ENCODE results near the gene SLC22A23.
A peak's percentile ranks its signal among the peaks of the same experiment; 100 is the strongest.

The SLC22A23 gene

DNA sequence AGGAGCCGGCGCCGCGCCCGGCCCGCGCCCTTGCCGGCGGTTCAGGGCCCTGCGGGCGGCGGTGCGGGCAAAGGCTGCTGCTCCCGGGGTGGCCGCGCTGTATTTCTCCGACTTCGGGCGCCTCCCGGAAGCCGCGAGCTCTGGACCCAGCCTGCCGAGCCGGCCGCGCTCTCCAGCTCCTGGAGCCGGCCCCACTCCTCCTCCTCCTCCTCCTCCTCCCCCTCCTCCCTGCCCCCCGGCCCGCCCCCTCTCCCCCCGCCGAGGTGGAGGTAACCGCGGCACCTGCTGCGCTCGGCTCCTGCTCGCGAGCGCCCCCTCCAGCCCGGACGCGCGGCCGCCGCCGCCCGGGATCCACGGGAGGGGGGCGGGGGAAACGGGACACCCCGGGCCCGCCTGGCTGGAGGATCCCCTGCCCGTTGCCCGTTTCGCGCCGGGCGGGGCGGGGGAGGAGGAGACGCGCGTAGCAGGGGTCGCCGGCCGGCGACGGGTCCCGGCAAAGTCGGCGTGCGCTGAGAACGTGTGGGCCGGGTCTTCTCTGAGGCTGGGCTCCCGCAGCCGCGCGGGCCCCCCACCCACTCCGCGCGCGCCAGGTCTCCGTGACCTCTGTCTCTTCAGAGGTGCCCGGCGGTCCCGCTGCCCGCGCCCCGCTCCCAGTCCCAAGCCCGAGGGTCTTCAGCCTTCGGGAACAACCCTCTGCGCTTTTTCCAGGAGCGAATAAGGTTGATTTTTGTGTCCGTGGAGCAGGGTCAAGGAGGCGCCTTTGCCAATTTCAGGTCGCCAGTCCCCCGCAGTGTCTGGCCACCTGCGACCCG lies at the start of gene SLC22A23:
TSS of gene SLC22A23 (minus strand) at position 153 of the 812 bp plus-strand sequence. CDS start 491 bp downstream, outside the sequence.
- H3K4me3 ChIP-seq = peak within 1 kb of the TSS; percentile 56
- DNase-seq (ENCODE audit: low spot score in 2 of 2) = peak; percentile 62 to 85
- in situ Hi-C loops (cut with MboI; ENCODE audit: low sequenced_read_pairs) = no loop called here
- no peaks in the 10 kb centered on the region for H3K36me3 ChIP-seq (replicated peaks)
- H3K4me1 ChIP-seq = peaks cover 20% of the 10 kb centered on the region
- no peaks in the 10 kb centered on the region for H3K27me3 ChIP-seq (ENCODE audit: low read depth)
- H3K9me3 ChIP-seq = no peaks in the 10 kb centered on the region

DNA sequence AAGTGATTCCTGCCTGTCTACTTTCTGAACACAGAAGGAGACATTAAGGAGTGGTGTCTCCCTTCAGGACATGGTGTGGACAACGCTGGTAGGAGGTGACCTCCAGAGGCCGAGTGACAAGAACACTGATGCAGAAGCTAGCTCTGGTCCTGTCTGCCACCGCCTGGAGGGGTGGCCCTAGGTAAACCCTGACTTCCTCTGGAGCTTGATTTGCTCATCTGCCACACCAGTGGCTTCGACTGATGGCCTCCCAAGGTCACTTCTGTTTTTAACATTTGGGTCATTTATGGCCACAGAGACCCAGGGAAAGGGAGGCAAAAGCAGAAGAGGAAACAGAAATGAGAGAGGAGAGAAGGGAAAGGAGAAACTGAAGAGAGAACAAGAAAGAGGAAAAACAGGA lies 49.4 kb upstream of the SLC22A23 start:
- no peak for DNase-seq (ENCODE audit: low spot score in 2 of 2)
- Histone ChIP-seq H3K27me3 (ENCODE audit: low read depth) (no peaks in the 10 kb centered on the region), H3K9me3 (no peaks in the 10 kb centered on the region), H3K4me3 (no peak overlapping the region), H3K36me3 (replicated peaks) (no peaks in the 10 kb centered on the region), H3K4me1 (peaks cover 16% of the 10 kb centered on the region)
- in situ Hi-C loops (cut with MboI; ENCODE audit: low sequenced_read_pairs) = no loop called here

DNA sequence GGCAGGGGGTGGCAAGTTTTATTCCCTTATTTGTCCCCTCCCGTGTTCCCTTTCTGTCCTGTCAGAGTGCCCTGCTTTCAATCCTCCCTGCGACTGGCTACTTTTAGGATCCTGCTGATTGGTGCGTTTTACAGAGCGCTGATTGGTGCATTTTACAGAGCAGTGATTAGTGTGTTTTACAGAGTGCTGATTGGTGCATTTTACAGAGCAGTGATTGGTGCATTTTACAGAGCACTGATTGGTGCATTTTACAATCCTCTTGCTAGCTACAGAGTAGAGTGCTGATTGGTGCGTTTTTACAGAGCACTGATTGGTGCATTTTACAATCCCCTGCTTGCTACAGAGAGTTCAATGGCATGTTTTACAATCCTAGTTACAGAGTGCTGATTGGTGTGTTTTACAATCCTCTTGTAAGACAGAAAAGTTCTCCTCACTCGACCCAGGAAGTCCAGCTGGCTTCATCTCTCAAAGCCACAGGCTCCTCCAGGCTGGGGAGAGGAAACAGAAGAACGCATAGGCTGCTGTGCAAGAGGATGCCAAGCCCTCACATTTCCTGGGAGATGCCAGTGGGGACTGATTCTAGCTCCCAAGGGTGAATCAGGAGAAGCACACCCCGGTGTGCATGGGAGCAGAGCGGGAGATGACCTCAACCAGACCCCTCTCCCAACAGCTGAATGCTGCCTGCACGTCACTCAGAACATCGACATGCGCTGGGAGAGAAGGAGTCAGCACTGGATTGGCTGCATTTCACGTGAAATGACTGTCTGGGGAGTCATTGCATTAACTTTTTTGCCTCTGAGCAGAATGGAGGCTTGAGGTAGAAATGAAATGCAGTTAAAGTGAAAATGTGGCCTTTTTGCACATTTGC lies 48.3 kb upstream of the SLC22A23 start:
- in situ Hi-C loops (cut with MboI; ENCODE audit: low sequenced_read_pairs) = no loop called here
- Histone ChIP-seq H3K27me3 (ENCODE audit: low read depth) (no peaks in the 10 kb centered on the region), H3K4me1 (peaks cover 25% of the 10 kb centered on the region), H3K9me3 (no peaks in the 10 kb centered on the region), H3K36me3 (replicated peaks) (no peaks in the 10 kb centered on the region), H3K4me3 (no peak overlapping the region)
- no peak for DNase-seq (ENCODE audit: low spot score in 2 of 2)

DNA sequence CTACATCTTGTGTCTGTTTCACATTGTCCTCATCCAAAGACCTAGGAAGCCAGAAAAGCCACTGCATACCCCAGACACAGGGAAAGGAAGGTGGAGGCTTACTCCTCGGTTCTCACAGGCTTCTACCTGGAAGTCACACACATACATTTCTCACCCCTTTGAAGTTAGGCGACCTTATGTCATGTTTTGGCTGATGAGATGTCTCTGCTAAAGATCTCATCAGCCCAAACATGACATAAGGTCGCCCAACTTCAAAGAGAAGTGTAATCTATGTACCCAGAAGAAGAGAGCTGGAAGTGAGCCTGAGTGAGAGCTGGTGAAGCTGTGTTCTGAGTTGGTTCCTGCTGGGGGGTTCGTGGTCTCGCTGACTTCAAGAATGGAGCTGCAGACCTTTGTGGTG lies 47.5 kb upstream of the SLC22A23 start:
- DNase-seq (ENCODE audit: low spot score in 2 of 2) = no peak
- Histone ChIP-seq H3K27me3 (ENCODE audit: low read depth) (no peaks in the 10 kb centered on the region), H3K4me3 (no peak overlapping the region), H3K4me1 (peaks cover 27% of the 10 kb centered on the region), H3K9me3 (no peaks in the 10 kb centered on the region), H3K36me3 (replicated peaks) (no peaks in the 10 kb centered on the region)
- in situ Hi-C loops (cut with MboI; ENCODE audit: low sequenced_read_pairs) = no loop called here

DNA sequence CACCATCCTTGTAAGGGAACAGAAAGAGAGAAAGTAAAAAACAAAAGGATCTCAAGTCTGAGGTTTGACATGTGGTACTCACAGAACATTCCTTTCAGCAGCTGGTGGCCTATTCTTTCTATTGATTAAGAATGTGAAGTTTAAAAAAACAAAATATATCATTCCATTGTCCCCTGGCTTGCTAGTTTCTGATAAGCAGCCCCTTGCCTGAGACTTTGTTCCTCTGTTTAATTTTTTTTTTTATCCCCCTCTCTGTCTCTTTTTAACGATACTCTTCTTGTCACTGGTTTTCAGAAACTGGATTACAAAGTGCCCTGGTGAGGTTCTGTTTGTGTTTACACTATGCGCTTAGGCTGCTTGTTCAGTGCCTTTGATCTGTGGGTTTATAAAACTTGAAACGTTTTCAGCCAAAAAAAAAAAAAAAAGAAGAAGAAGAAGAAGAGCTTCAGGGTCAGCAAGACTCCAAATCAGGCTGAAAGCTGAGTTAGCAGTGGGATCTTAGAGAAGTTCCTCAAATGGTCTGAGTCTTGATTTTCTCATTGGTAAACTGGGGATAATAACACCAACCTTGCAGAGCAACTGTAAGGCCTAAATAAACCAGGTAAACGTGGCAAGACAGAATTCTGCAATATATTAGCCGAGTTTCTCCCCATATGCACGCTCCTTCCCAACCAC lies 45.1 kb upstream of the SLC22A23 start:
- DNase-seq (ENCODE audit: low spot score in 2 of 2) = no peak
- Histone ChIP-seq H3K9me3 (no peaks in the 10 kb centered on the region), H3K36me3 (replicated peaks) (no peaks in the 10 kb centered on the region), H3K4me1 (peaks cover 27% of the 10 kb centered on the region), H3K27me3 (ENCODE audit: low read depth) (no peaks in the 10 kb centered on the region), H3K4me3 (no peak overlapping the region)
- in situ Hi-C loops (cut with MboI; ENCODE audit: low sequenced_read_pairs) = no loop called here

- Histone ChIP-seq H3K36me3 (replicated peaks) (no peaks in the 10 kb centered on the region), H3K9me3 (no peaks in the 10 kb centered on the region), H3K4me1 (peaks cover 25% of the 10 kb centered on the region), H3K4me3 (no peak overlapping the region), H3K27me3 (ENCODE audit: low read depth) (no peaks in the 10 kb centered on the region)
- DNase-seq (ENCODE audit: low spot score in 2 of 2) = no peak
- in situ Hi-C loops (cut with MboI; ENCODE audit: low sequenced_read_pairs) = no loop called here
These were observed 43.6 kb upstream of the SLC22A23 start for GRCh38 chr6:3500262-3501014.

- H3K36me3 ChIP-seq (replicated peaks) = no peaks in the 10 kb centered on the region
- H3K27me3 ChIP-seq (ENCODE audit: low read depth) = no peaks in the 10 kb centered on the region
- DNase-seq (ENCODE audit: low spot score in 2 of 2) = no peak
- H3K4me3 ChIP-seq = no peak overlapping the region
- H3K4me1 ChIP-seq = peaks cover 25% of the 10 kb centered on the region
- no peaks in the 10 kb centered on the region for H3K9me3 ChIP-seq
- in situ Hi-C loops (cut with MboI; ENCODE audit: low sequenced_read_pairs) = no loop called here
These were observed 42.8 kb upstream of the SLC22A23 start for GRCh38 chr6:3499603-3500002.

- H3K4me1 ChIP-seq = peaks cover 13% of the 10 kb centered on the region
- in situ Hi-C loops (cut with MboI; ENCODE audit: low sequenced_read_pairs) = no loop called here
- no peaks in the 10 kb centered on the region for H3K27me3 ChIP-seq (ENCODE audit: low read depth)
- no peaks in the 10 kb centered on the region for H3K36me3 ChIP-seq (replicated peaks)
- H3K4me3 ChIP-seq = no peak overlapping the region
- no peak for DNase-seq (ENCODE audit: low spot score in 2 of 2)
- no peaks in the 10 kb centered on the region for H3K9me3 ChIP-seq
These were observed 39.5 kb upstream of the SLC22A23 start for GRCh38 chr6:3496395-3496794.

- Histone ChIP-seq H3K36me3 (replicated peaks) (no peaks in the 10 kb centered on the region), H3K4me1 (peaks cover 18% of the 10 kb centered on the region), H3K9me3 (no peaks in the 10 kb centered on the region), H3K4me3 (no peak overlapping the region), H3K27me3 (ENCODE audit: low read depth) (no peaks in the 10 kb centered on the region)
- DNase-seq (ENCODE audit: low spot score in 2 of 2) = no peak
- in situ Hi-C loops (cut with MboI; ENCODE audit: low sequenced_read_pairs) = no loop called here
These were observed 37.7 kb upstream of the SLC22A23 start for GRCh38 chr6:3494391-3495100.

- H3K9me3 ChIP-seq = no peaks in the 10 kb centered on the region
- DNase-seq (ENCODE audit: low spot score in 2 of 2) = peak in 1 of 2 experiments; percentile 29
- no peaks in the 10 kb centered on the region for H3K36me3 ChIP-seq (replicated peaks)
- in situ Hi-C loops (cut with MboI; ENCODE audit: low sequenced_read_pairs) = no loop called here
- H3K4me1 ChIP-seq = peaks cover 23% of the 10 kb centered on the region
- H3K27me3 ChIP-seq (ENCODE audit: low read depth) = no peaks in the 10 kb centered on the region
- no peak overlapping the region for H3K4me3 ChIP-seq
These were observed 33.8 kb upstream of the SLC22A23 start for GRCh38 chr6:3490625-3490980.

DNA sequence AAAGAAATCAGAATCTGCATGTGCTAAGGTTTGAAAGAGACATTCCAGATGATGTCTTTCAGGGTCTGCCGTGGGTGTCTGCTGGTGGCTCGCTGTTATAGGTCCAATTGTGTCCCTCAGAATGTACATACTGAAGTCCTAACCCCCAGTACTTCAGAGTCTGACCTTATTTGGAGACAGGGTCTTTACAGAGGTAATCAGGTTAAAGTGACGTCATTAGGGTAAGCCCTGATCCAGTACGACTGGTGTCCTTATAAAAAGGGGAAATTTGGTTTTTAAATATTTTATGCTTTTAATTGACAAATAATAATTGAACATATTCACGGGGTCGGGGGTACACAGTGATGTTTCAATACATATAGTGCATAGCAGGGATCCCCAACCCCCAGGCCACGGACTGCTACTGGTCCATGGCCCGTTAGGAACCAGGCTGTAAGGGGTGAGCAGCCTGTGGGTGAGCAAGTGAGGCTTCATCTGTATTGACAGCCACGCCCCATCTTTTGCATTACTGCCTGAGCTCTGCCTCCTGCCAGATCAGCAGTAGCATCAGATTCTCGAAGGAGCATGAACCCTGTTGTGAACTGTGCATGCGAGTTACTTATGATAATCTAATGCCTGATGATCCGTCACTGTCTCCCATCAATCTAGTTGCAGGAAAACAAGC lies 33.2 kb upstream of the SLC22A23 start:
- Histone ChIP-seq H3K9me3 (no peaks in the 10 kb centered on the region), H3K27me3 (ENCODE audit: low read depth) (no peaks in the 10 kb centered on the region), H3K4me1 (peaks cover 23% of the 10 kb centered on the region), H3K36me3 (replicated peaks) (no peaks in the 10 kb centered on the region), H3K4me3 (no peak overlapping the region)
- DNase-seq (ENCODE audit: low spot score in 2 of 2) = peak in 1 of 2 experiments; percentile 31
- in situ Hi-C loops (cut with MboI; ENCODE audit: low sequenced_read_pairs) = no loop called here

- no peak overlapping the region for H3K4me3 ChIP-seq
- no peaks in the 10 kb centered on the region for H3K27me3 ChIP-seq (ENCODE audit: low read depth)
- DNase-seq (ENCODE audit: low spot score in 2 of 2) = peak; percentile 51 to 66
- H3K9me3 ChIP-seq = no peaks in the 10 kb centered on the region
- in situ Hi-C loops (cut with MboI; ENCODE audit: low sequenced_read_pairs) = no loop called here
- H3K4me1 ChIP-seq = peaks cover 23% of the 10 kb centered on the region
- no peaks in the 10 kb centered on the region for H3K36me3 ChIP-seq (replicated peaks)
These were observed 32.3 kb upstream of the SLC22A23 start for GRCh38 chr6:3489027-3489757.
